K562 (cell line): ENCODE results near the gene L3HYPDH. TPM values are rescaled to one million over a fixed set of nuclear protein-coding genes. Genes with fewer than 3 reads are reported as not detected.

ENCODE experiments used
- ATAC-seq: fragments of 200-7000 bp; cut with Tn5 transposase; 3 replicates; pipeline ENCODE4 v1.9.1; 2020; ENCODE audit warnings: moderate library complexity
- BruUV-seq: library from RNA; stranded (reverse); fragments of 400-500 nt; replicated peaks from 2 replicates; lab custom pipeline; 2021; lab: Mats Ljungman, UMichigan
- CTCF ChIA-PET: fragments of 300-600 bp; formaldehyde crosslinking; extraction: SDS; loops from one replicate; lab custom pipeline; 2021; ENCODE audit warnings: low intra/inter-chr PET ratio; lab: Yijun Ruan, JAX
- POLR2A ChIA-PET: fragments of 300-600, 350-650 bp; sonication (Branson Sonifier 250); formaldehyde crosslinking; extraction: SDS; loops from one replicate; lab custom pipeline; 2021; ENCODE audit warnings: antibody characterized with exemption, inconsistent platforms; lab: Yijun Ruan, JAX
- DNase-seq, 4 experiments: peaks; one replicate each; pipeline versions ENCODE4 v3.0.0 to v3.0.0-alpha.2; 2011 to 2018; ENCODE audit warnings: low spot score in 3 of 4, mixed read lengths in 3 of 4; ENCODE audit errors: extremely low read depth in 1 of 4
- FAIRE-seq: peaks from 2 replicates; lab custom pipeline; 2011; peaks lifted over from hg19 to GRCh38; lab: Jason Lieb, UNC
- H2AFZ ChIP-seq: 2 replicates; pipeline ENCODE4 v1.6.0; 2011; ENCODE audit warnings: low read depth, low read length, control low read depth, inconsistent platforms
- H3K27ac ChIP-seq: fragments of 200-600 bp; 3 replicates; pipeline ENCODE4 v1.8.0; 2011; ENCODE audit warnings: low read depth, mild to moderate bottlenecking, control low read depth, inconsistent platforms, low read length, moderate library complexity, mixed read lengths; ENCODE audit errors: extremely low read depth
- H3K27me3 ChIP-seq, 2 experiments: fragments of 300-600 bp in 1 of 2; 2 replicates in 1 of 2; 3 replicates in 1 of 2; pipeline versions ENCODE4 v1.6.0 to v1.8.0; 2011; ENCODE audit warnings: inconsistent platforms in 2 of 2, low read length in 2 of 2, mild to moderate bottlenecking in 1 of 2, mixed read lengths in 1 of 2, moderate library complexity in 1 of 2; ENCODE audit not compliant: control insufficient read depth in 2 of 2, insufficient read depth in 2 of 2
- H3K36me3 ChIP-seq: fragments of 300-600 bp; 3 replicates; pipeline ENCODE4 v1.8.0; 2011; ENCODE audit warnings: mild to moderate bottlenecking, low read length, inconsistent platforms; ENCODE audit not compliant: control insufficient read depth, insufficient read depth
- H3K4me1 ChIP-seq, 2 experiments: fragments of 200-600 bp in 1 of 2; replicated peaks in 1 of 2; 2 replicates in 1 of 2; 3 replicates in 1 of 2; pipeline versions ENCODE4 v1.5.1 to v1.8.0; 2011; ENCODE audit warnings: inconsistent platforms in 2 of 2, low read length in 2 of 2, mild to moderate bottlenecking in 1 of 2, mixed read lengths in 1 of 2, moderate library complexity in 1 of 2; ENCODE audit not compliant: control insufficient read depth in 2 of 2, insufficient read depth in 2 of 2
- H3K4me2 ChIP-seq: 2 replicates; pipeline ENCODE4 v1.6.1; 2011; ENCODE audit warnings: low read length, control low read depth, inconsistent platforms, mixed read lengths; ENCODE audit not compliant: insufficient read depth
- H3K4me3 ChIP-seq: fragments of 200-600 bp; sonication (generic), shearing (Covaris generic); 2 replicates; pipeline ENCODE4 v1.5.1; 2016; ENCODE audit warnings: control low read depth, inconsistent platforms
- H3K79me2 ChIP-seq: fragments of 200-600 bp; 3 replicates; pipeline ENCODE4 v1.8.0; 2011; ENCODE audit warnings: low read length, inconsistent platforms; ENCODE audit not compliant: control insufficient read depth, insufficient read depth
- H3K9ac ChIP-seq, 2 experiments: 2 replicates each; pipeline versions ENCODE4 v1.6.0 to v1.6.1; 2011; ENCODE audit warnings: low read depth in 2 of 2, low read length in 2 of 2, control low read depth in 1 of 2, inconsistent platforms in 1 of 2, mild to moderate bottlenecking in 1 of 2, mixed read lengths in 1 of 2; ENCODE audit not compliant: insufficient read depth in 1 of 2
- H3K9me1 ChIP-seq: one replicate; pipeline ENCODE4 v1.6.0; 2011; ENCODE audit warnings: inconsistent platforms, mild to moderate bottlenecking, low read length, moderate library complexity; ENCODE audit not compliant: control insufficient read depth, insufficient read depth
- H3K9me3 ChIP-seq: replicated peaks from 2 replicates; pipeline ENCODE4 v1.5.1; 2011; ENCODE audit warnings: low read depth, low read length, inconsistent platforms; ENCODE audit not compliant: control insufficient read depth, insufficient read depth
- H4K20me1 ChIP-seq: replicated peaks from 2 replicates; pipeline ENCODE4 v1.6.1; 2011; ENCODE audit warnings: low read length, inconsistent platforms, mixed read lengths; ENCODE audit not compliant: control insufficient read depth, insufficient read depth
- CREB1 ChIP-seq, 2 experiments: sonication (generic) in 1 of 2; formaldehyde crosslinking in 1 of 2; IDR thresholded peaks; 2 replicates each; pipeline versions ENCODE4 v1.6.1 to v1.8.0; 2012 to 2022; ENCODE audit warnings: inconsistent platforms in 1 of 2, mild to moderate bottlenecking in 1 of 2, missing genetic modification reagents in 1 of 2, moderate library complexity in 1 of 2
- JUND ChIP-seq, 2 experiments: IDR thresholded peaks; 2 replicates in 1 of 2; 3 replicates in 1 of 2; pipeline ENCODE4 v1.6.1; 2011; ENCODE audit warnings: borderline replicate concordance in 2 of 2, low read depth in 2 of 2, low read length in 2 of 2, improper control_type of control experiment in 1 of 2, missing biosample characterization in 1 of 2, missing genetic modification characterization in 1 of 2, missing genetic modification reagents in 1 of 2
- KLF16 ChIP-seq: IDR thresholded peaks from 2 replicates; pipeline ENCODE4 v1.6.1; 2016; ENCODE audit warnings: antibody characterized with exemption
- MYNN ChIP-seq, 2 experiments: sonication (generic); formaldehyde crosslinking in 1 of 2; IDR thresholded peaks; 2 replicates each; pipeline versions ENCODE4 v1.5.0 to v1.6.1; 2016 to 2020; ENCODE audit warnings: antibody characterized with exemption in 1 of 2, missing genetic modification reagents in 1 of 2
- RAD21 ChIP-seq, 2 experiments: fragments of 250-450 bp in 1 of 2; fragments of 450-650 bp in 1 of 2; sonication (Bioruptor Pico) in 1 of 2; formaldehyde crosslinking in 1 of 2; IDR thresholded peaks in 1 of 2; conservative IDR thresholded peaks in 1 of 2; 2 replicates each; pipeline versions ENCODE4 v1.4.0 to v1.8.0; 2020 to 2022; ENCODE audit warnings: mild to moderate bottlenecking in 2 of 2, moderate library complexity in 1 of 2
- SMC3 ChIP-seq: conservative IDR thresholded peaks from 2 replicates; pipeline ENCODE4 v1.6.1; 2011; ENCODE audit warnings: low read depth, low read length, improper control_type of control experiment; ENCODE audit not compliant: insufficient read depth
- SRSF3 ChIP-seq: fragments of 200-400 bp; formaldehyde crosslinking; IDR thresholded peaks from 2 replicates; pipeline ENCODE4 v1.6.1; 2016; ENCODE audit warnings: mild to moderate bottlenecking, low read length, moderate library complexity; ENCODE audit not compliant: insufficient read depth
- XRCC5 ChIP-seq: fragments of 200-400 bp; formaldehyde crosslinking; IDR thresholded peaks from 2 replicates; pipeline ENCODE4 v1.6.1; 2017; ENCODE audit warnings: low read depth, mild to moderate bottlenecking, low read length
- ZNF324 ChIP-seq: fragments of 250-450 bp; sonication (Bioruptor Pico); IDR thresholded peaks from 2 replicates; pipeline ENCODE4 v1.4.0; 2020; ENCODE audit warnings: mild to moderate bottlenecking
- in situ Hi-C: fragments of 300-500 bp; cut with MboI; formaldehyde crosslinking; loops from 4 replicates; pipeline ENCODE4 v1.15.0; 2018; ENCODE audit warnings: inconsistent platforms, mixed read lengths
- intact Hi-C: fragments of 100-400 bp; cut with micrococcal nuclease; formaldehyde crosslinking; loops from 2 replicates; pipeline ENCODE4 v1.14.2; 2022
- polyA plus RNA-seq, 8 experiments: library from polyadenylated mRNA; depleted of rRNA in 4 of 8; stranded (reverse) in 5 of 8; unstranded in 3 of 8; fragments of >200 nt; fragmentation: Nextera tagmentation in 2 of 8; fragmentation: Illumina TruSeq in 1 of 8; extraction: Ambion mirVana in 2 of 8; extraction: Trizol in 1 of 8; gene quantifications; 2 replicates each; pipeline versions ENCODE4 v1.2.1 to v1.2.3, GENCODE V29; 2011 to 2014; ENCODE audit warnings: inconsistent platforms in 1 of 8, missing spikeins in 1 of 8
- total RNA-seq, 7 experiments: library from RNA; depleted of rRNA in 6 of 7; stranded (reverse); fragments of >200 nt in 6 of 7; fragmentation: Illumina TruSeq in 2 of 7; extraction: Trizol in 2 of 7; gene quantifications; 2 replicates each; pipeline versions ENCODE4 v1.2.1 to v1.2.3, GENCODE V29; 2011 to 2021; ENCODE audit warnings: low replicate concordance in 1 of 7
- TF ChIP-seq, protein P1 (sequence below), 3 experiments: IDR thresholded peaks in 2 of 3; conservative IDR thresholded peaks in 1 of 3; 2 replicates each; pipeline ENCODE4 v1.5.1; 2011 to 2012; ENCODE audit warnings: low read length in 3 of 3, mild to moderate bottlenecking in 3 of 3, control low read depth in 2 of 3, improper control_type of control experiment in 1 of 3, inconsistent platforms in 1 of 3, low read depth in 1 of 3, mixed read lengths in 1 of 3, moderate library complexity in 1 of 3; ENCODE audit not compliant: insufficient read depth in 2 of 3

The L3HYPDH gene
- total and polyA plus RNA-seq, 9 of the 15 experiments (the other 6 are each of a cell fraction or from before 2014, with no cell fraction given), result 12.8 to 36.5 (median 19.3) TPM

DNA sequence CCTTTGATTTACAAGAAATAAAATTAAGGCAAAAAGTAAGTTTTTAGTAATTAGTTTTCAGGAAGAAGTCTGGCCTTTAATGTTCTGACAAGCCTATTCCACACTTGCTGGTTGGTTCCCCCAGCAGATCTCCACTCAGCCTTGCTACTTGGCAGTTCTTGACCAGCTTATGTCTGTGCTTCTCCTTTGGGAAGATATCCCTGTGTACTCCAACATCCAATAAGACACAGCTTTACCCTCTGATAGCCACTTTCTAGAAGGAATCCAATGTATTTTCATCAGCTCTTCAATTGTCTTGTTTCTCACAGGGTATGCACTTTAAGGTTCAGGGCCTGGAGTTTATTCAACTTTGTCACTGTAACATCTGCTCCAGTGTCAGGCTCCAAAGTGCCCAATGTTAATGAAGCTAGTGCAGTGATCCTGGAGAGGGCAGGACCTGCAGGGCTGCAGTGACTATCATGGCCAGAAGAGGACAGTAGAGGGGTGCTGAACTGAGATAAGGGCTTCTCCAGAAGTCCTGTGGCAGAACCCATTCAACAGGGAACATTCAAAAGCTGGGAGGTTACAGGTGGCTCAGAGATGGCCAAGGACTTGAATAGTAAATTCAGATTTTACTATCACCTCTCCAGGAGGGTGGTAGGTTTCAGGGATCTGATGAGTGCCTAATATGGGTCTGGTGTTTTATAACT lies 23.0 kb upstream of the L3HYPDH start:
- ChIA-PET CTCF (interaction anchor here (0.6 kb wide), 2 partner anchors 69 to 77 kb away, joined by 3 read pairs; partner anchors contain the start of gene CCDC175), POLR2A (interaction anchor here (1.0 to 2.1 kb wide), 3 partner anchors 10 to 69 kb away, joined by 3 to 5 read pairs (median 3); partner anchors contain the start of genes JKAMP and L3HYPDH)
- no peak overlapping the region for H3K9ac ChIP-seq
- no peaks in the 10 kb centered on the region for H3K4me1 ChIP-seq
- BruUV-seq, result no TSS peak
- H3K4me2 ChIP-seq, result no peak overlapping the region
- H3K27ac ChIP-seq, result no peak overlapping the region
- no peaks in the 10 kb centered on the region for H3K27me3 ChIP-seq
- in situ Hi-C loops, result no loop called here
- no peaks in the 10 kb centered on the region for H3K9me1 ChIP-seq
- no peaks in the 10 kb centered on the region for H3K79me2 ChIP-seq
- intact Hi-C loops, result loop anchor here (1.0 to 10.0 kb wide), 2 partner anchors 69 to 678 kb away; partner anchors contain the start of gene CCDC175
- peak; percentile 50 to 68 (median 58) for DNase-seq
- ATAC-seq, result peak; percentile 98
- H4K20me1 ChIP-seq, result no peaks in the 10 kb centered on the region
- no peak overlapping the region for H3K4me3 ChIP-seq
- TF ChIP-seq, protein P1, sequence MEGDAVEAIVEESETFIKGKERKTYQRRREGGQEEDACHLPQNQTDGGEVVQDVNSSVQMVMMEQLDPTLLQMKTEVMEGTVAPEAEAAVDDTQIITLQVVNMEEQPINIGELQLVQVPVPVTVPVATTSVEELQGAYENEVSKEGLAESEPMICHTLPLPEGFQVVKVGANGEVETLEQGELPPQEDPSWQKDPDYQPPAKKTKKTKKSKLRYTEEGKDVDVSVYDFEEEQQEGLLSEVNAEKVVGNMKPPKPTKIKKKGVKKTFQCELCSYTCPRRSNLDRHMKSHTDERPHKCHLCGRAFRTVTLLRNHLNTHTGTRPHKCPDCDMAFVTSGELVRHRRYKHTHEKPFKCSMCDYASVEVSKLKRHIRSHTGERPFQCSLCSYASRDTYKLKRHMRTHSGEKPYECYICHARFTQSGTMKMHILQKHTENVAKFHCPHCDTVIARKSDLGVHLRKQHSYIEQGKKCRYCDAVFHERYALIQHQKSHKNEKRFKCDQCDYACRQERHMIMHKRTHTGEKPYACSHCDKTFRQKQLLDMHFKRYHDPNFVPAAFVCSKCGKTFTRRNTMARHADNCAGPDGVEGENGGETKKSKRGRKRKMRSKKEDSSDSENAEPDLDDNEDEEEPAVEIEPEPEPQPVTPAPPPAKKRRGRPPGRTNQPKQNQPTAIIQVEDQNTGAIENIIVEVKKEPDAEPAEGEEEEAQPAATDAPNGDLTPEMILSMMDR (IDR thresholded peaks at IDR 0.05 in 2 of 3, conservative IDR thresholded peaks at IDR 0.05 in 1 of 3; ENCODE audit: insufficient read depth in 2 of 3, low read depth in 1 of 3, low read length in 3 of 3), result peak; percentile 84 to 91 (median 90)
- peak; percentile 28; the same call in 1 of the 2 replicates for TF ChIP-seq KLF16
- no peak for TF ChIP-seq ZNF324
- peak; percentile 47 to 73 for TF ChIP-seq RAD21 (CRISPR knock-in tag; conservative IDR thresholded peaks at IDR 0.05 in 1 of 2, IDR thresholded peaks at IDR 0.05 in 1 of 2)
- TF ChIP-seq XRCC5, result peak; percentile 32; the same call in 1 of the 2 replicates
- TF ChIP-seq MYNN (IDR thresholded peaks at IDR 0.05), result 0 out of 2 replicates have a peak, but pooled peaks have one; percentile 30
- TF ChIP-seq MYNN (CRISPR knock-in tag; IDR thresholded peaks at IDR 0.05), result no peak
- TF ChIP-seq JUND (IDR thresholded peaks at IDR 0.05; ENCODE audit: borderline replicate concordance, low read depth, low read length), result peak; percentile 35; the same call in 1 of the 2 replicates
- no peak for TF ChIP-seq JUND (tag; IDR thresholded peaks at IDR 0.05; ENCODE audit: borderline replicate concordance, low read depth, low read length)
- TF ChIP-seq CREB1 (IDR thresholded peaks at IDR 0.05), result no peak
- TF ChIP-seq CREB1 (CRISPR knock-in tag; IDR thresholded peaks at IDR 0.05), result no peak
- TF ChIP-seq SRSF3, result no peak
- TF ChIP-seq SMC3, result peak; percentile 57
- TF ChIP-seq, all 486 proteins: peak for 7
- peak; percentile 86 for FAIRE-seq
- H3K9me3 ChIP-seq, result no peaks in the 10 kb centered on the region
- peaks cover 14% of the 10 kb centered on the region; the same call in 2 of the 3 replicates for H3K36me3 ChIP-seq
- H2AFZ ChIP-seq, result no peak overlapping the region
